Measurements from ENCODE around the gene SLC4A9. TPM values are rescaled to one million over a fixed set of nuclear protein-coding genes. Genes with fewer than 3 reads are reported as not detected.

The SLC4A9 gene
- total and polyA plus RNA-seq, 2 donors from 2014 or later, result 2.5 to 29.9 TPM

DNA sequence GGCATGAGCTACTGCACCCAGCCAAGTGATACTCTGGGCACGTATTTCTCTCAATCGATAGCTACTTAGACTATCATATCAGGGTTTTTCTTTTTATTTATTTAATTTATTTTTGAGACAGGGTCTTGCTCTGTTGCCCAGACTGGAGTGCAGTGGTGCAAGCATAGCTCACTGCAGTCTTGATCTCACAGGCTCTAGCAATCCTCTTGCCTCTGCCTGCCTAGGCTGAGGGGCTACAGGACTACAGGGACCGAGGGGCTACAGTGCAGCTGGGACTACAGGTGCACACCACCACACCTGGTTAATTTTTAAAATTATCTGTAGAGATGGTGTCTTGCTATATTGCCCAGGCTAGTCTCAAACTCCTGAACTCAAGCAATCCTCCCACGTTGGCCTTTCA, 21.4 kb downstream of the SLC4A9 start:
- Histone ChIP-seq H3K4me1 (ENCODE audit: control insufficient read depth in 2 of 3, insufficient read depth in 2 of 3, low read depth in 1 of 3, low read length in 3 of 3) (no peaks in the 10 kb centered on the region), H3K36me3 (ENCODE audit: control insufficient read depth in 2 of 3, insufficient read depth in 3 of 3, low read length in 3 of 3) (no peaks in the 10 kb centered on the region), H3K4me3 (ENCODE audit: low read length in 3 of 3) (no peak overlapping the region), H3K9ac (ENCODE audit: low read length in 3 of 3) (no peak overlapping the region), H3K9me3 (ENCODE audit: control insufficient read depth in 2 of 3, insufficient read depth in 1 of 3, low read length in 3 of 3) (no peaks in the 10 kb centered on the region), H3K27ac (ENCODE audit: low read depth in 2 of 2, low read length in 2 of 2) (no peak overlapping the region), H3K27me3 (ENCODE audit: control insufficient read depth, insufficient read depth, low read length) (no peaks in the 10 kb centered on the region)
- TF ChIP-seq, protein P1, sequence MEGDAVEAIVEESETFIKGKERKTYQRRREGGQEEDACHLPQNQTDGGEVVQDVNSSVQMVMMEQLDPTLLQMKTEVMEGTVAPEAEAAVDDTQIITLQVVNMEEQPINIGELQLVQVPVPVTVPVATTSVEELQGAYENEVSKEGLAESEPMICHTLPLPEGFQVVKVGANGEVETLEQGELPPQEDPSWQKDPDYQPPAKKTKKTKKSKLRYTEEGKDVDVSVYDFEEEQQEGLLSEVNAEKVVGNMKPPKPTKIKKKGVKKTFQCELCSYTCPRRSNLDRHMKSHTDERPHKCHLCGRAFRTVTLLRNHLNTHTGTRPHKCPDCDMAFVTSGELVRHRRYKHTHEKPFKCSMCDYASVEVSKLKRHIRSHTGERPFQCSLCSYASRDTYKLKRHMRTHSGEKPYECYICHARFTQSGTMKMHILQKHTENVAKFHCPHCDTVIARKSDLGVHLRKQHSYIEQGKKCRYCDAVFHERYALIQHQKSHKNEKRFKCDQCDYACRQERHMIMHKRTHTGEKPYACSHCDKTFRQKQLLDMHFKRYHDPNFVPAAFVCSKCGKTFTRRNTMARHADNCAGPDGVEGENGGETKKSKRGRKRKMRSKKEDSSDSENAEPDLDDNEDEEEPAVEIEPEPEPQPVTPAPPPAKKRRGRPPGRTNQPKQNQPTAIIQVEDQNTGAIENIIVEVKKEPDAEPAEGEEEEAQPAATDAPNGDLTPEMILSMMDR (IDR thresholded peaks at IDR 0.05; ENCODE audit: borderline replicate concordance, extremely low read depth, insufficient read depth), result no peak
- FAIRE-seq (no peak), DNase-seq (no peak)
- intact Hi-C loops (cut with DNase I), result no loop called here

DNA sequence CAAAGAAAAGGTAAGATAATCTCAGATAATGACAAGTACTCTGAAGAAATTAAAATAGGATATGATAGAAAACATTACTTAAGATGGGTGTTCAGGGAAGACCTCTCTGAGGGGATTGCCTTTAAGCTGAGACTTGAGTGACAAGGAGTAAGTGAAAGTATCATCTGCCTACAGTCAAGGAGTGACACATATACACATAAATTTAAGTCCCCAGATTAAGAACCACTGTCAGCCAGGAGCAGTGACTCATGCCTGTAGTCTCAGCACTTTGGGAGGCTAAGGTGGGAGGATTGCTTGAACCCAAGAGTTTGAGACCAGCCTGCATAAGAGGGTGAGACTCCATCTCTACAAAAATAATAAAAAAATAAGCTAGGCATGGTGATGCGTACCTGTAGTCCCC, 22.0 kb downstream of the SLC4A9 start:
- Histone ChIP-seq H3K9me3 (ENCODE audit: control insufficient read depth in 2 of 3, insufficient read depth in 1 of 3, low read length in 3 of 3) (no peaks in the 10 kb centered on the region), H3K4me3 (ENCODE audit: low read length in 3 of 3) (no peak overlapping the region), H3K4me1 (ENCODE audit: control insufficient read depth in 2 of 3, insufficient read depth in 2 of 3, low read depth in 1 of 3, low read length in 3 of 3) (no peaks in the 10 kb centered on the region), H3K27me3 (ENCODE audit: control insufficient read depth, insufficient read depth, low read length) (no peaks in the 10 kb centered on the region), H3K27ac (ENCODE audit: low read depth in 2 of 2, low read length in 2 of 2) (no peak overlapping the region), H3K36me3 (ENCODE audit: control insufficient read depth in 2 of 3, insufficient read depth in 3 of 3, low read length in 3 of 3) (no peaks in the 10 kb centered on the region), H3K9ac (ENCODE audit: low read length in 3 of 3) (no peak overlapping the region)
- FAIRE-seq (no peak), DNase-seq (no peak)
- intact Hi-C loops (cut with DNase I), result no loop called here
- TF ChIP-seq, protein P1 (IDR thresholded peaks at IDR 0.05; ENCODE audit: borderline replicate concordance, extremely low read depth, insufficient read depth), result no peak

DNA sequence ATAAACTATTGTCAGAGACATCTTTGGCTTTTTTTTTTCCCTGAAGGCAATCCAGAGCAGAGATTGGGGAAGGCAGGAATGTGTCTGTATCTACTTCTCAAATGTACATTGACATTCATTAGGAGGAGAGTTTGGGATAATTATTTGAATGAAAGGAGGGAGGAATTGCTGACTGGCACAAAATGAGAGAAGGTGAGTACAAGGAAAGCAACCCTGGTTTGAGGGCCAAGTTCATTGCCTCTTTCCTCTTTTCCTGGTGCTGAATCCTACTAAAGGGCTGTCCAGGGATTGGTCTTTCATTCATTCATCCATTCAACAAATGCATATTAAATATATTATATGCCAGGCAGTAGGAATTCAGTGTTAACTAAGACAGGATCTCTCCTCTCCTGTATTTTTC, 22.9 kb downstream of the SLC4A9 start:
- Histone ChIP-seq H3K27ac (ENCODE audit: low read depth in 2 of 2, low read length in 2 of 2) (no peak overlapping the region), H3K9ac (ENCODE audit: low read length in 3 of 3) (no peak overlapping the region), H3K36me3 (ENCODE audit: control insufficient read depth in 2 of 3, insufficient read depth in 3 of 3, low read length in 3 of 3) (no peaks in the 10 kb centered on the region), H3K4me1 (ENCODE audit: control insufficient read depth in 2 of 3, insufficient read depth in 2 of 3, low read depth in 1 of 3, low read length in 3 of 3) (no peaks in the 10 kb centered on the region), H3K4me3 (ENCODE audit: low read length in 3 of 3) (no peak overlapping the region), H3K9me3 (ENCODE audit: control insufficient read depth in 2 of 3, insufficient read depth in 1 of 3, low read length in 3 of 3) (no peaks in the 10 kb centered on the region), H3K27me3 (ENCODE audit: control insufficient read depth, insufficient read depth, low read length) (no peaks in the 10 kb centered on the region)
- intact Hi-C loops (cut with DNase I), result no loop called here
- TF ChIP-seq, protein P1 (IDR thresholded peaks at IDR 0.05; ENCODE audit: borderline replicate concordance, extremely low read depth, insufficient read depth), result no peak
- DNase-seq, result no peak
- FAIRE-seq, result no peak

DNA sequence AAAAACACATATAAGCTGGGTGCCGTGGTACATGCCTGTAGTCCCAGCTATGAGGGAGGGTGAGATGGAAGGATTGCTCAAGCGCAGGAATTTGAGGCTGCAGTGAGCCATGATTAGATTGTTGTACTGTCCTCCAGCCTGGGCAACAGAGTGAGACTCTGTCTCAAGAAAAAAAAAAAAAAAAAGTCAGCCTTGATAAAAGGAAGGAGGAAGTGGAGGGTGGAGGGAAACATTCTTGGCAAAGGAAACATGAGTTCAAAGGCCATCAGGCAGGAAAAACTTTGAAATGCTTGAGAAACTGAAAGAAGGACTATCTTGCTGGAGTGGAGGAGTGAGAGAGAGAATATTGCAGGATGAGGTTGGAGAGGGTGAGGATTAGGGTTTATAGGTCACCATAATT, 23.3 kb downstream of the SLC4A9 start:
- DNase-seq (no peak), FAIRE-seq (no peak)
- H3K9me3 ChIP-seq (ENCODE audit: control insufficient read depth in 2 of 3, insufficient read depth in 1 of 3, low read length in 3 of 3), result no peaks in the 10 kb centered on the region
- intact Hi-C loops (cut with DNase I), result no loop called here
- no peak overlapping the region for H3K27ac ChIP-seq (ENCODE audit: low read depth in 2 of 2, low read length in 2 of 2)
- H3K27me3 ChIP-seq (ENCODE audit: control insufficient read depth, insufficient read depth, low read length), result no peaks in the 10 kb centered on the region
- H3K4me1 ChIP-seq (ENCODE audit: control insufficient read depth in 2 of 3, insufficient read depth in 2 of 3, low read depth in 1 of 3, low read length in 3 of 3), result no peaks in the 10 kb centered on the region
- H3K4me3 ChIP-seq (ENCODE audit: low read length in 3 of 3), result peak overlapping the region in 1 of 3 donors; percentile 6
- TF ChIP-seq, protein P1 (IDR thresholded peaks at IDR 0.05; ENCODE audit: borderline replicate concordance, extremely low read depth, insufficient read depth), result no peak
- no peak overlapping the region for H3K9ac ChIP-seq (ENCODE audit: low read length in 3 of 3)
- no peaks in the 10 kb centered on the region for H3K36me3 ChIP-seq (ENCODE audit: control insufficient read depth in 2 of 3, insufficient read depth in 3 of 3, low read length in 3 of 3)

All from kidney (tissue), 14 donors.